Measurements from ENCODE around the gene BNC2.

Gene BNC2

DNA sequence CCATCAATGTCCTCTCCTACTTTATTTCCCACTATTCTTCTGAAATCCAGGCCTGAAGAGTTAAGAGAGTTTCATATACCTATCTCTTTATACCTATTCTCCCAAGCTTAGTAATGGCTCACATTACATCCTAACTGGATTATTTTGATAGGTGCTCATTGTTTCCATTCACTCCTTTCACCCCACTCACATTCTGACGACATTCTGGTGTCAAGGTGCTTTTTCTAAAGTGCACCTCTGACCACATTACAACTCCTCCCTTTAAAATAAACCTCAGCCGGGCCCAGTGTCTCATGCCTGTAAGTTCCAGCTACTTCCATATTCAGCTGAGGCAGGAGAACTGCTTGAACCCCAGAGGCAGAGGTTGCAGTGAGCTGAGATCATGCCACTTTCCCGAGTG, 417.1 kb downstream of the BNC2 start:
- no peak for TF ChIP-seq REST (IDR thresholded peaks at IDR 0.05; ENCODE audit: low read depth)
- TF ChIP-seq RAD21 (IDR thresholded peaks at IDR 0.05; ENCODE audit: low read depth): no peak

DNA sequence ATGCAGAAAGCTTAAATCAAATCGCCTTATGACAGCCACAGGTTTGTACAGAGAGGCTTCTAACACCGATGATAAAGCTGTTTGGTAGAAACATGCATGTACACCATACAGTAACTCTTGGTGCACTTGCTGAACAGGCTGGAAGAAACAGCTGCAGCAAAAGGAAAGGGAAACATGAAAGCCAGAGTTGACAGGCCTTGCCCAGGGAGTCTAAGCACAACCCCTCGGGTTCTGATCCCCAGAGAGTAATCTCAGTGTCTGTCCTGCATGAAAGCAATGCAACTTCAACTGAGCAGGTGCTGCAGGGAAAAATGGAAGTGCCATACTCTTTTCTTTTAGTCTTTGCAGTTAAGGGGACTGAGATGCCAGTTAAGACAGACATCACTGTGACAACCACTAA, 419.9 kb downstream of the BNC2 start:
- TF ChIP-seq TCF12 (IDR thresholded peaks at IDR 0.05; ENCODE audit: low read depth): no peak
- TF ChIP-seq FOXM1 (IDR thresholded peaks at IDR 0.05; ENCODE audit: borderline replicate concordance, low read depth): no peak
- TF ChIP-seq, protein P1, sequence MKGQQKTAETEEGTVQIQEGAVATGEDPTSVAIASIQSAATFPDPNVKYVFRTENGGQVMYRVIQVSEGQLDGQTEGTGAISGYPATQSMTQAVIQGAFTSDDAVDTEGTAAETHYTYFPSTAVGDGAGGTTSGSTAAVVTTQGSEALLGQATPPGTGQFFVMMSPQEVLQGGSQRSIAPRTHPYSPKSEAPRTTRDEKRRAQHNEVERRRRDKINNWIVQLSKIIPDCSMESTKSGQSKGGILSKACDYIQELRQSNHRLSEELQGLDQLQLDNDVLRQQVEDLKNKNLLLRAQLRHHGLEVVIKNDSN (IDR thresholded peaks at IDR 0.05): no peak
- TF ChIP-seq TEAD4 (IDR thresholded peaks at IDR 0.05): no peak
- no peak for TF ChIP-seq CREB1 (IDR thresholded peaks at IDR 0.05; ENCODE audit: low read depth)
- TF ChIP-seq YY1 (IDR thresholded peaks at IDR 0.05; ENCODE audit: low read depth): no peak
- no peak for TF ChIP-seq ZBTB7A (IDR thresholded peaks at IDR 0.05; ENCODE audit: low read depth)
- TF ChIP-seq CEBPB (IDR thresholded peaks at IDR 0.05): no peak
- no peak for TF ChIP-seq TAF1 (IDR thresholded peaks at IDR 0.05; ENCODE audit: low read depth)
- TF ChIP-seq MAX (IDR thresholded peaks at IDR 0.05): no peak
- no peak for TF ChIP-seq RAD21 (IDR thresholded peaks at IDR 0.05; ENCODE audit: low read depth)
- no peak for TF ChIP-seq EP300 (IDR thresholded peaks at IDR 0.05; ENCODE audit: borderline replicate concordance)
- TF ChIP-seq NFIC (IDR thresholded peaks at IDR 0.05): no peak

DNA sequence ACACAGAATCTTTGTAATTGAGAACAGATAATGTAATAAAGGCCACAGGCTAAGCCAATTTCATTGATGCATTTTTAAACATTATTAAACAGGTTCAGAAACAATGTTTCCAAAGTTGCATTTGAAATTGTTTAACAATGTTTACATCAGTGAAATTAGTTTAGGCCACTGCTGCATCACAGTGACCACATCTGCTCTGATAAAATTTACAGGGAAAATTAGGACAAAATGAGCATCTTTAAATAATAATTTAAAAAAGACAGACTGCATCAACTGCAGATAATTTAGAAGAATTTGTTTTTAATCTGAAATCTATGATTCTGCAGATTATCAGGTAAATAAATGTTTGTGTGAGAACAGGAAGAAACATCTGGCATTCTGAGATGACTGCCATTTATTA, 420.4 kb downstream of the BNC2 start:
- no peak for TF ChIP-seq TEAD4 (IDR thresholded peaks at IDR 0.05)
- TF ChIP-seq ZBTB7A (IDR thresholded peaks at IDR 0.05; ENCODE audit: low read depth): no peak
- TF ChIP-seq CREB1 (IDR thresholded peaks at IDR 0.05; ENCODE audit: low read depth): no peak
- TF ChIP-seq, protein P1 (IDR thresholded peaks at IDR 0.05): no peak
- TF ChIP-seq NFIC (IDR thresholded peaks at IDR 0.05): no peak
- no peak for TF ChIP-seq CEBPB (IDR thresholded peaks at IDR 0.05)
- no peak for TF ChIP-seq REST (IDR thresholded peaks at IDR 0.05; ENCODE audit: low read depth)

GRCh38 chr9:16449076-16449730, 421.3 kb downstream of the BNC2 start:
- TF ChIP-seq YY1 (IDR thresholded peaks at IDR 0.05; ENCODE audit: low read depth): no peak
- no peak for TF ChIP-seq TEAD4 (IDR thresholded peaks at IDR 0.05)
- TF ChIP-seq REST (IDR thresholded peaks at IDR 0.05; ENCODE audit: low read depth): no peak
- TF ChIP-seq CEBPB (IDR thresholded peaks at IDR 0.05): no peak
- TF ChIP-seq EP300 (IDR thresholded peaks at IDR 0.05; ENCODE audit: borderline replicate concordance): no peak
- TF ChIP-seq, protein P1 (IDR thresholded peaks at IDR 0.05): no peak
- TF ChIP-seq RAD21 (IDR thresholded peaks at IDR 0.05; ENCODE audit: low read depth): no peak
- no peak for TF ChIP-seq EGR1 (IDR thresholded peaks at IDR 0.05)
- TF ChIP-seq FOXM1 (IDR thresholded peaks at IDR 0.05; ENCODE audit: borderline replicate concordance, low read depth): no peak
- TF ChIP-seq TCF12 (IDR thresholded peaks at IDR 0.05; ENCODE audit: low read depth): no peak

GRCh38 chr9:16447946-16448345, 422.5 kb downstream of the BNC2 start:
- TF ChIP-seq YY1 (IDR thresholded peaks at IDR 0.05; ENCODE audit: low read depth) (no peak), EP300 (IDR thresholded peaks at IDR 0.05; ENCODE audit: borderline replicate concordance) (no peak), RAD21 (IDR thresholded peaks at IDR 0.05; ENCODE audit: low read depth) (no peak), TCF12 (IDR thresholded peaks at IDR 0.05; ENCODE audit: low read depth) (no peak), MAX (IDR thresholded peaks at IDR 0.05) (no peak), TAF1 (IDR thresholded peaks at IDR 0.05; ENCODE audit: low read depth) (no peak)
- TF ChIP-seq, protein P1 (IDR thresholded peaks at IDR 0.05): no peak

All from Ishikawa (cell line).